HEK293 (cell line): ENCODE measurements around the gene MYO3A.
A peak's percentile ranks its signal among the peaks of the same experiment; 100 is the strongest.

Source experiments
- BCL6B ChIP-seq: fragments of 450-650 bp; formaldehyde crosslinking; IDR thresholded peaks from 2 replicates; pipeline ENCODE4 v1.5.1; 2017; ENCODE audit warnings: missing biosample characterization, missing genetic modification characterization
- GLIS1 ChIP-seq: fragments of 450-650 bp; formaldehyde crosslinking; IDR thresholded peaks from 2 replicates; pipeline ENCODE4 v1.5.1; 2016; ENCODE audit warnings: missing biosample characterization, missing genetic modification characterization
- HOXC10 ChIP-seq: sonication (generic); formaldehyde crosslinking; IDR thresholded peaks from 2 replicates; pipeline ENCODE4 v1.8.1; 2023; ENCODE audit warnings: mild to moderate bottlenecking, missing genetic modification reagents
- MZF1 ChIP-seq: fragments of 450-650 bp; formaldehyde crosslinking; IDR thresholded peaks from 2 replicates; pipeline ENCODE4 v1.5.1; 2017; ENCODE audit warnings: missing biosample characterization, missing genetic modification characterization, borderline replicate concordance
- PRDM4 ChIP-seq: fragments of 450-650 bp; formaldehyde crosslinking; IDR thresholded peaks from 2 replicates; pipeline ENCODE4 v1.5.1; 2017; ENCODE audit warnings: missing biosample characterization, missing genetic modification characterization
- SCRT1 ChIP-seq: fragments of 450-650 bp; formaldehyde crosslinking; IDR thresholded peaks from 2 replicates; pipeline ENCODE4 v1.5.1; 2016; ENCODE audit warnings: missing biosample characterization, missing genetic modification characterization, borderline replicate concordance
- TRIM28 ChIP-seq: IDR thresholded peaks from 2 replicates; pipeline ENCODE4 v1.6.1; 2011; ENCODE audit warnings: low read length, control low read depth, borderline replicate concordance
- ZBTB10 ChIP-seq: fragments of 450-650 bp; formaldehyde crosslinking; IDR thresholded peaks from 2 replicates; pipeline ENCODE4 v1.5.1; 2016; ENCODE audit warnings: missing biosample characterization, missing genetic modification characterization
- ZFHX2 ChIP-seq: fragments of 450-650 bp; formaldehyde crosslinking; conservative IDR thresholded peaks from 2 replicates; pipeline ENCODE4 v1.5.1; 2016; ENCODE audit warnings: missing biosample characterization, missing genetic modification characterization
- ZFP69B ChIP-seq: fragments of 450-650 bp; formaldehyde crosslinking; IDR thresholded peaks from 2 replicates; pipeline ENCODE4 v1.5.1; 2016; ENCODE audit warnings: missing biosample characterization, missing genetic modification characterization
- ZNF138 ChIP-seq: fragments of 450-650 bp; formaldehyde crosslinking; IDR thresholded peaks from 2 replicates; pipeline ENCODE4 v1.5.1; 2016; ENCODE audit warnings: missing biosample characterization, missing genetic modification characterization, borderline replicate concordance
- ZNF148 ChIP-seq: fragments of 450-650 bp; formaldehyde crosslinking; IDR thresholded peaks from 2 replicates; pipeline ENCODE4 v1.5.0; 2017; ENCODE audit warnings: missing biosample characterization, missing genetic modification characterization, borderline replicate concordance
- ZNF211 ChIP-seq: fragments of 450-650 bp; formaldehyde crosslinking; IDR thresholded peaks from 2 replicates; pipeline ENCODE4 v1.5.1; 2016; ENCODE audit warnings: low read depth, missing biosample characterization, missing genetic modification characterization
- ZNF214 ChIP-seq: fragments of 450-650 bp; formaldehyde crosslinking; IDR thresholded peaks from 2 replicates; pipeline ENCODE4 v1.5.1; 2017; ENCODE audit warnings: missing biosample characterization, mild to moderate bottlenecking, missing genetic modification characterization, borderline replicate concordance
- ZNF221 ChIP-seq: fragments of 450-650 bp; formaldehyde crosslinking; IDR thresholded peaks from 2 replicates; pipeline ENCODE4 v1.5.1; 2017; ENCODE audit warnings: missing biosample characterization, missing genetic modification characterization, borderline replicate concordance
- ZNF248 ChIP-seq: fragments of 450-650 bp; formaldehyde crosslinking; IDR thresholded peaks from 2 replicates; pipeline ENCODE4 v1.5.1; 2017; ENCODE audit warnings: missing biosample characterization, missing genetic modification characterization
- ZNF302 ChIP-seq: fragments of 450-650 bp; formaldehyde crosslinking; IDR thresholded peaks from 2 replicates; pipeline ENCODE4 v1.5.1; 2016; ENCODE audit warnings: missing biosample characterization, missing genetic modification characterization, low read depth
- ZNF350 ChIP-seq: fragments of 450-650 bp; formaldehyde crosslinking; IDR thresholded peaks from 2 replicates; pipeline ENCODE4 v1.5.0; 2017; ENCODE audit warnings: missing biosample characterization, mild to moderate bottlenecking, missing genetic modification characterization
- ZNF48 ChIP-seq: fragments of 450-650 bp; formaldehyde crosslinking; IDR thresholded peaks from 2 replicates; pipeline ENCODE4 v1.5.1; 2016; ENCODE audit warnings: missing biosample characterization, missing genetic modification characterization
- ZNF518A ChIP-seq: fragments of 450-650 bp; formaldehyde crosslinking; conservative IDR thresholded peaks from 2 replicates; pipeline ENCODE4 v1.5.1; 2016; ENCODE audit warnings: low read depth, missing biosample characterization, missing genetic modification characterization
- ZNF639 ChIP-seq: fragments of 450-650 bp; formaldehyde crosslinking; IDR thresholded peaks from 2 replicates; pipeline ENCODE4 v1.5.1; 2016; ENCODE audit warnings: missing biosample characterization, missing genetic modification characterization
- ZSCAN5A ChIP-seq: fragments of 450-650 bp; formaldehyde crosslinking; IDR thresholded peaks from 2 replicates; pipeline ENCODE4 v1.5.1; 2016; ENCODE audit warnings: missing biosample characterization, missing genetic modification characterization

MYO3A gene

GRCh38 chr10:25934621-25935139, 651 bp downstream of the MYO3A start (continued):
- peak; percentile 8; the same call in 1 of the 2 replicates for TF ChIP-seq PRDM4 (tag by site-specific recombination)
- no peak for TF ChIP-seq ZNF214
- TF ChIP-seq ZFHX2, result peak; percentile 81; the same call in 1 of the 2 replicates
- peak; percentile 99 for TF ChIP-seq SCRT1 (tag by site-specific recombination)
- TF ChIP-seq ZNF221 (tag by site-specific recombination), result no peak
- TF ChIP-seq ZNF138 (tag by site-specific recombination), result no peak
- TF ChIP-seq MZF1 (tag by site-specific recombination), result peak; percentile 95; the same call in 1 of the 2 replicates
- peak; percentile 98 for TF ChIP-seq ZBTB10 (tag by site-specific recombination)
- no peak for TF ChIP-seq ZNF148 (tag by site-specific recombination)
- peak; percentile 47 for TF ChIP-seq ZNF518A (tag by site-specific recombination)
- TF ChIP-seq ZNF350 (tag by site-specific recombination), result no peak
- TF ChIP-seq ZNF302 (tag by site-specific recombination), result peak; percentile 71; the same call in 1 of the 2 replicates
- TF ChIP-seq HOXC10 (CRISPR knock-in tag), result no peak
- TF ChIP-seq ZNF211 (tag by site-specific recombination), result no peak
- peak; percentile 93 for TF ChIP-seq ZSCAN5A (tag by site-specific recombination)
- TF ChIP-seq ZNF248, result no peak
- peak; percentile 47; the same call in 1 of the 2 replicates for TF ChIP-seq TRIM28
- TF ChIP-seq ZNF639, result peak; percentile 80
- TF ChIP-seq ZFP69B (tag by site-specific recombination), result peak; percentile 89
- TF ChIP-seq BCL6B (tag by site-specific recombination), result peak; percentile 17; the same call in 1 of the 2 replicates
- TF ChIP-seq GLIS1, result peak; percentile 70
- TF ChIP-seq ZNF48, result no peak
